ENCODE measurements around the gene VRK2. TPM values are rescaled to one million over a fixed set of nuclear protein-coding genes. Genes with fewer than 3 reads are reported as not detected.

Gene VRK2
- total RNA-seq, 2 experiments from 2014 or later, result 26.2 to 28.4 TPM

GRCh38 chr2:58042486-58042970 lies 4.1 kb upstream of the VRK2 start:
- CTCF ChIA-PET, result no interaction called here
- Mint-ChIP-seq H3K27me3 (no peaks in the 10 kb centered on the region), H3K4me3 (no peak overlapping the region), H3K4me1 (peaks cover 26% of the 10 kb centered on the region), H3K27ac (no peak overlapping the region), H3K9me3 (ENCODE audit: low read depth) (no peaks in the 10 kb centered on the region), H3K36me3 (peaks cover 19% of the 10 kb centered on the region)
- ATAC-seq (no peak), DNase-seq (no peak)

- peaks cover 15% of the 10 kb centered on the region for H3K36me3 Mint-ChIP-seq
- H3K27ac Mint-ChIP-seq, result no peak overlapping the region
- CTCF ChIA-PET, result no interaction called here
- H3K4me1 Mint-ChIP-seq, result peaks cover 39% of the 10 kb centered on the region
- H3K4me3 Mint-ChIP-seq, result no peak overlapping the region
- DNase-seq, result no peak
- H3K9me3 Mint-ChIP-seq (ENCODE audit: low read depth), result no peaks in the 10 kb centered on the region
- no peak for ATAC-seq
- H3K27me3 Mint-ChIP-seq, result no peaks in the 10 kb centered on the region
Observed at GRCh38 chr2:58044145-58044544, 2.5 kb upstream of the VRK2 start.

- CTCF ChIA-PET, result interaction anchor here (0.8 to 1.8 kb wide), 6 partner anchors 8 to 189 kb away, joined by 3 to 6 read pairs (median 3); no protein-coding TSS in a partner anchor
- Mint-ChIP-seq H3K4me1 (peaks cover 38% of the 10 kb centered on the region), H3K27ac (peak overlapping the region; percentile 97), H3K27me3 (no peaks in the 10 kb centered on the region), H3K36me3 (peaks cover 24% of the 10 kb centered on the region), H3K4me3 (peak overlapping the region; percentile 89), H3K9me3 (ENCODE audit: low read depth) (no peaks in the 10 kb centered on the region)
- ATAC-seq, result no peak
- DNase-seq, result no peak
Observed at GRCh38 chr2:58045580-58046334, 849 bp upstream of the VRK2 start.

GRCh38 chr2:58046335-58046584 lies 346 bp upstream of the VRK2 start:
- peaks cover 38% of the 10 kb centered on the region for H3K4me1 Mint-ChIP-seq

GRCh38 chr2:58047373-58047935 lies 848 bp downstream of the VRK2 start:
- Mint-ChIP-seq H3K4me3 (peak overlapping the region; percentile 89), H3K4me1 (peaks cover 37% of the 10 kb centered on the region), H3K27me3 (no peaks in the 10 kb centered on the region), H3K27ac (peak overlapping the region; percentile 97), H3K9me3 (ENCODE audit: low read depth) (no peaks in the 10 kb centered on the region), H3K36me3 (peaks cover 34% of the 10 kb centered on the region)
- ATAC-seq (peak; percentile 50), DNase-seq (no peak)
- CTCF ChIA-PET, result no interaction called here

More at GRCh38 chr2:58046335-58046584, 346 bp upstream of the VRK2 start:
- Mint-ChIP-seq H3K36me3 (peaks cover 24% of the 10 kb centered on the region), H3K27me3 (no peaks in the 10 kb centered on the region), H3K27ac (peak overlapping the region; percentile 97), H3K4me3 (peak overlapping the region; percentile 89), H3K9me3 (ENCODE audit: low read depth) (no peaks in the 10 kb centered on the region)
- DNase-seq (no peak), ATAC-seq (no peak)
- CTCF ChIA-PET, result interaction anchor here (0.8 to 1.8 kb wide), 6 partner anchors 8 to 189 kb away, joined by 3 to 6 read pairs (median 3); no protein-coding TSS in a partner anchor

GRCh38 chr2:58047961-58048360 lies 1.4 kb downstream of the VRK2 start:
- Mint-ChIP-seq H3K4me1 (peaks cover 33% of the 10 kb centered on the region), H3K27me3 (no peaks in the 10 kb centered on the region), H3K9me3 (ENCODE audit: low read depth) (no peaks in the 10 kb centered on the region), H3K27ac (peak overlapping the region; percentile 78), H3K4me3 (peak overlapping the region; percentile 89), H3K36me3 (peaks cover 39% of the 10 kb centered on the region)
- no peak for ATAC-seq
- DNase-seq, result no peak
- CTCF ChIA-PET, result no interaction called here

GRCh38 chr2:58051445-58051844 lies 4.8 kb downstream of the VRK2 start:
- H3K4me3 Mint-ChIP-seq, result no peak overlapping the region
- no peaks in the 10 kb centered on the region for H3K27me3 Mint-ChIP-seq
- CTCF ChIA-PET, result no interaction called here
- DNase-seq (no peak), ATAC-seq (no peak)
- H3K4me1 Mint-ChIP-seq, result peaks cover 29% of the 10 kb centered on the region
- no peak overlapping the region for H3K27ac Mint-ChIP-seq
- H3K9me3 Mint-ChIP-seq (ENCODE audit: low read depth), result no peaks in the 10 kb centered on the region
- peaks cover 39% of the 10 kb centered on the region for H3K36me3 Mint-ChIP-seq

- peaks cover 27% of the 10 kb centered on the region for H3K4me1 Mint-ChIP-seq
- H3K4me3 Mint-ChIP-seq, result no peak overlapping the region
- CTCF ChIA-PET, result interaction anchor here (0.7 to 1.2 kb wide), 2 partner anchors 11 to 147 kb away, joined by 3 read pairs; no protein-coding TSS in a partner anchor
- no peak for DNase-seq
- H3K27me3 Mint-ChIP-seq, result no peaks in the 10 kb centered on the region
- ATAC-seq, result no peak
- H3K9me3 Mint-ChIP-seq (ENCODE audit: low read depth), result no peaks in the 10 kb centered on the region
- no peak overlapping the region for H3K27ac Mint-ChIP-seq
- H3K36me3 Mint-ChIP-seq, result peaks cover 51% of the 10 kb centered on the region
Observed at GRCh38 chr2:58052978-58053377, 6.4 kb downstream of the VRK2 start.

GRCh38 chr2:58054264-58054663 lies 7.7 kb downstream of the VRK2 start:
- CTCF ChIA-PET, result interaction anchor here (1.4 kb wide), 1 partner anchor 8 kb away, joined by 3 read pairs; the partner anchor contains the start of gene VRK2
- ATAC-seq, result no peak
- no peaks in the 10 kb centered on the region for H3K9me3 Mint-ChIP-seq (ENCODE audit: low read depth)
- no peak overlapping the region for H3K4me3 Mint-ChIP-seq
- peaks cover 14% of the 10 kb centered on the region for H3K4me1 Mint-ChIP-seq
- H3K27ac Mint-ChIP-seq, result no peak overlapping the region
- DNase-seq, result no peak
- H3K36me3 Mint-ChIP-seq, result peaks cover 52% of the 10 kb centered on the region
- H3K27me3 Mint-ChIP-seq, result no peaks in the 10 kb centered on the region

GRCh38 chr2:58055033-58055786 lies 8.6 kb downstream of the VRK2 start:
- DNase-seq (no peak), ATAC-seq (no peak)
- H3K4me1 Mint-ChIP-seq, result peaks cover 12% of the 10 kb centered on the region
- no peak overlapping the region for H3K27ac Mint-ChIP-seq
- no peaks in the 10 kb centered on the region for H3K27me3 Mint-ChIP-seq
- H3K9me3 Mint-ChIP-seq (ENCODE audit: low read depth), result no peaks in the 10 kb centered on the region
- CTCF ChIA-PET, result interaction anchor here (1.4 kb wide), 1 partner anchor 9 kb away, joined by 3 read pairs; the partner anchor contains the start of gene VRK2
- H3K4me3 Mint-ChIP-seq, result no peak overlapping the region
- peaks cover 48% of the 10 kb centered on the region for H3K36me3 Mint-ChIP-seq

GRCh38 chr2:58056192-58056916 lies 9.7 kb downstream of the VRK2 start:
- Mint-ChIP-seq H3K27me3 (no peaks in the 10 kb centered on the region), H3K4me1 (peaks cover 12% of the 10 kb centered on the region), H3K9me3 (ENCODE audit: low read depth) (no peaks in the 10 kb centered on the region), H3K36me3 (peaks cover 50% of the 10 kb centered on the region), H3K4me3 (no peak overlapping the region), H3K27ac (no peak overlapping the region)
- ATAC-seq, result no peak
- CTCF ChIA-PET, result no interaction called here
- no peak for DNase-seq

GRCh38 chr2:58057707-58058530 lies 11.3 kb downstream of the VRK2 start:
- CTCF ChIA-PET, result interaction anchor here (0.9 kb wide), 1 partner anchor 12 kb away, joined by 3 read pairs; the partner anchor contains the start of gene VRK2
- no peak for DNase-seq
- H3K4me3 Mint-ChIP-seq, result no peak overlapping the region
- ATAC-seq, result no peak
- no peaks in the 10 kb centered on the region for H3K9me3 Mint-ChIP-seq (ENCODE audit: low read depth)
- peaks cover 38% of the 10 kb centered on the region for H3K36me3 Mint-ChIP-seq
- peaks cover 12% of the 10 kb centered on the region for H3K4me1 Mint-ChIP-seq
- no peaks in the 10 kb centered on the region for H3K27me3 Mint-ChIP-seq
- H3K27ac Mint-ChIP-seq, result no peak overlapping the region
